HS-5 (cell line): ENCODE data around the gene MAP7D3.
"Not testable (repeated sequence)": the region's sequence is repeated elsewhere in the genome, so short reads cannot be mapped to it uniquely, and the experiment has no call there.

ENCODE experiments used
- DNase-seq: peaks from one replicate; pipeline ENCODE4 v3.0.0-alpha.2; 2012; ENCODE audit warnings: low read depth

Gene MAP7D3

GRCh38 chrX:136255541-136255940 lies 4.3 kb upstream of the MAP7D3 start:
- no peak for DNase-seq

- no peak for DNase-seq
Observed at GRCh38 chrX:136250191-136251040, 784 bp downstream of the MAP7D3 start.

- DNase-seq: no peak
Observed at GRCh38 chrX:136246201-136246600, 5.0 kb downstream of the MAP7D3 start.

- DNase-seq: not testable (repeated sequence)
Observed at GRCh38 chrX:136237849-136238248, 13.4 kb downstream of the MAP7D3 start.

- DNase-seq: no peak
Observed at GRCh38 chrX:136237074-136237473, 14.1 kb downstream of the MAP7D3 start.

GRCh38 chrX:136228839-136229207 lies 22.4 kb downstream of the MAP7D3 start:
- no peak for DNase-seq

- no peak for DNase-seq
Observed at GRCh38 chrX:136227948-136228838, 23.0 kb downstream of the MAP7D3 start.

- no peak for DNase-seq
Observed at GRCh38 chrX:136227074-136227473, 24.1 kb downstream of the MAP7D3 start.

GRCh38 chrX:136221851-136222513 lies 29.2 kb downstream of the MAP7D3 start:
- no peak for DNase-seq

- DNase-seq: no peak
Observed at GRCh38 chrX:136220951-136221350, 30.2 kb downstream of the MAP7D3 start.

- no peak for DNase-seq
Observed at GRCh38 chrX:136220540-136220939, 30.7 kb downstream of the MAP7D3 start.

- no peak for DNase-seq
Observed at GRCh38 chrX:136219893-136220292, 31.3 kb downstream of the MAP7D3 start.

GRCh38 chrX:136215559-136215958 lies 35.6 kb downstream of the MAP7D3 start:
- no peak for DNase-seq

GRCh38 chrX:136214551-136214950 lies 36.6 kb downstream of the MAP7D3 start:
- DNase-seq: peak; percentile 75

- no peak for DNase-seq
Observed at GRCh38 chrX:136212557-136213111, 38.6 kb downstream of the MAP7D3 start.

- no peak for DNase-seq
Observed at GRCh38 chrX:136211766-136212556, 39.2 kb downstream of the MAP7D3 start.

GRCh38 chrX:136210806-136211205 lies 40.4 kb downstream of the MAP7D3 start:
- DNase-seq: no peak

GRCh38 chrX:136210243-136210642 lies 41.0 kb downstream of the MAP7D3 start:
- DNase-seq: no peak

GRCh38 chrX:136209751-136210150 lies 41.4 kb downstream of the MAP7D3 start:
- DNase-seq: no peak

- DNase-seq: no peak
Observed at GRCh38 chrX:136209016-136209738, 42.0 kb downstream of the MAP7D3 start.

GRCh38 chrX:136207546-136207945 lies 43.7 kb downstream of the MAP7D3 start:
- no peak for DNase-seq
